K562 treated with DMSO at 1 percent for 12 hours (cell line): ENCODE results near the gene CARD16. TPM values are rescaled to one million over a fixed set of nuclear protein-coding genes. Genes with fewer than 3 reads are reported as not detected.

Source experiments
- total RNA-seq: library from RNA; unstranded; fragments of 300-600 nt; gene quantifications from 2 replicates; pipeline ENCODE4 v1.2.3, GENCODE V29; 2022; ENCODE audit not compliant: insufficient read depth

CARD16 gene
- not detected in 2 replicates for total RNA-seq

DNA sequence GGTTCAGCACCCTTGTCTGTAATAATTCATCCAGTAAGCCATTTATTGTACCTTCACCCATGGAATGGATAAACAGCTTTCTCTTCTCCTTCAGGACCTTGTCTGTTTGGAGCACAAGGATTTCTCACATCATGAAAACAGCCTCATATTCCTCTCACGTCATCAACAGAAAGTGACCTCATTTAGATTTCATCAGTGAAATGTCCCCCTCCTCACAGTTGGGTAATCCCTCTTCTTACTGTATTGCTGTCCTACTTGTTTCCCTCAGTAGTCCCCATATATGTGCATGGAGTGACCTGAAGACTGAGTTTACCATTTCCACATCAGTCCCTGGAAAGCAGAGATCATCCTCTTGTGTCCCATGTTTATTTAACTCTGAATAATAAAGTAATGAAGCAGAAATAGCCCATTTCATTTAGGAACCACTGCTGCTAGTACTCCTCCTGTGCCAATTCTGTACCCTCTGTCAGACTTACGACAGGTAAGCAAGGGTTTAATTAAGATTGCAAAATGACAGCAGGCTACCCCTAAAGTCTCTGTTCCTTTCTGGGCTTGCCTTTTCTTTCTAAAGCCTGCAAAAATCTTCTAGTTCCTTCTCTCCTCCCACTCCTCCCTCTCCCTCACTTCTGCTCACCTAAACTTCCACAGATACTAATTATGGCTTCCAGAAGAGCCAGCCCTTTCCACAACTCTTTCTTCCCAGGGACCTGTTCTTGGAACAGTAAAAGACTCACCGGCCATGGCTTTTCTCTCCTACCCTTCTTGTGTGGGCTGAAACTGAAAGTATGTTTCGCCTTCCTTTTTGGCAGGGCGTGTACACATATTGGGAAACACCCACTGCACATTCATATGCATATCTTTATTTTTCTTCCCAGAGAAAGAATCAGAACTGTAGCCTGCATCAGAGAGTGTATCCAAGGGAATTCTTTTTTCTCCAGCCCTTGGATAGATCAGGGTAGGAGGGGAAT, at the start of gene CARD16:
CARD16 (minus strand) TSS at position 779 of the 968 bp plus-strand sequence; CDS start at position 741, 38 bp downstream.

DNA sequence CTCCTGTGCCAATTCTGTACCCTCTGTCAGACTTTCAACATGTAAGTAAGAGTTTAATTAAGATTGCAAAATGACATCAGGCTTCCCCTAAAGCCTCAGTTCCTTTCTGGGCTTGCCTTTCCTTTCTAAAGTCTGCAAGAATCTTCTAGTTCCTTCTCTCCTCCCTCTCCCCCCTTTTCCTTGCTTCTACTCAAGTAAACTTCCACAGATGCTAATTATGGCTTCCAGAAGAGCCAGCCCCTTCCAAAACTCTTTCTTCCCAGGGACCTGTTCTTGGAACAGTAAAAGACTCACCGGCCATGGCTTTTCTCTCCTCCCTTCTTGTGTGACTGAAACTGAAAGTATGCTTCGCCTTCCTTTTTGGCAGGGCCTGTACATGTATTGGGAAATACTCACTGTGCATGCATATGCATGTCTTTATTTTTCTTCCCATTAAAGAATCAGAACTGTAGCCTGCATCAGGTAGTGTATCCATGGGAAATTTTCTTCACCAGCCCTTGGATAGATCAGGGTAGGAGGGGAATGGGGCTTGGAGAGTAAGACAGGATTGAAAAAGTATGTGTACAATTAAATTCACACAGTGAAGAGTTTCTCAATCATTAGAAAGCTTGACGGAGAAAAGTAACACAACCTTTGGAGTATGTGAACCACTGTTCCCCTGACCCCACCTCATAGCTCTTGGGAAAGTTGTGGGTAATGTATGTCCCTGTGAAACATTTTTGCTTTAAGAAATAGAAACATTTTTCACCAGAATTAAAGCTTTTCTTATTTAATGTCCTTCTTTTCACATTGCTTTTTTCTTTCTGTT, 10.1 kb downstream of the CARD16 start, which contains the start of gene CASP1:
CASP1 (minus strand) TSS at position 332 of the 808 bp plus-strand sequence; CDS start at position 301, 31 bp downstream.

DNA sequence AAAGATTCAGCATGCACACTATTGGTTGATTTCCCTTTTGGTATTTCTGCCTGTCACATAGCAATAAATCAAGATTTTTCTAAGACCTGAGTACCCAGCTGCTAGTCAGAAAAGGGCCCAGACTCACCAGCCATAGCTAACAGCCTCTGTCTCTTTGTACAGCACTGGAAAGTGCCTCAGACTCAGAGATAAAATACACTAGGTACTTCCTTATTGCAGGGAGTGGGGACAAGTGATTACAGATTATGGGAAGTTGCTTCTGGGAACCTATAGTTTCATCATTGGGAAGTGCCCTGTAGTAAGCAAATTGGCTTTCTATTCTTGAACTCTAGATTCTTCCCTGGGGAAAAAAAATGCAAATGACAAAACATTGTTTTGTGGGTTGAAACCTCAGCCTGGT, 22.1 kb downstream of the CARD16 start, which contains the start of gene CASP5:
CASP5 (minus strand) TSS at position 166 of the 400 bp plus-strand sequence; CDS start at position 134, 32 bp downstream.

Other genes starting within 250 kb of the CARD16 start
- not detected in 2 replicates for gene CASP12, start 146.9 kb downstream of the CARD16 start, total RNA-seq
- gene CASP4, start 76.8 kb downstream of the CARD16 start, total RNA-seq: 2.6 TPM in 1 of 2 replicates, not detected in the other
- not detected in 2 replicates for gene CASP5, start 22.2 kb downstream of the CARD16 start, total RNA-seq
- gene CASP1, start 10.2 kb downstream of the CARD16 start, total RNA-seq: not detected in 2 replicates
- 1.2 and 2.2 TPM in 2 replicates for gene CARD18, start 94.4 kb upstream of the CARD16 start, total RNA-seq